ENCODE measurements around the gene SAMM50.

DNA sequence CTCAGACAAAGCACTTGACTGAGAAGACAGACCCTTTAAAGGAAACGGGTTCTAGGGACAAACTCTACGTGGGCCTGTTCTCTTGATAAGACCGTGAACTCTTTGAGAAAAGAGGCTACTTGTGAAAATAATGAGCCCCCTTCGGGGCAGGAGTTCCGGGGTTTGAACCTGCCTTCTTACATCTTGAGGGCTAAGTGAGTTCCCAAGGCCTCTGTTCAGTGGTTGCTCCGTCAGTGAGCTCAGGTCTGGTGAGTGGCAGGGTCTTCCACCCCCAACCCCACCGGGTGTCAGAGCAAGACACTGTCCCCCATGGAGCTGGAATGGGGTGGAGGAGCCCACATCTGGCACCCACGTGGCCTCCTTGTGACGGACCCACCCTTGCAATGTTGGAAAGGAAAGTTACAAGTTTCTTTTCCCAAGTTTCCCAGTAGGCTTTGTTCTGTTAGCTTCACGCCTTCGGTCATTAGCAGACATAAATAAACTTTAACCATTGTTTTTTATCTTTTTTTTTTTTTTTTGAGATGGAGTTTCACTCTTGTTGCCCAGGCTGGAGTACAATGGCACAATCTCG, 6.3 kb upstream of the SAMM50 start:
- TF ChIP-seq, protein P1, sequence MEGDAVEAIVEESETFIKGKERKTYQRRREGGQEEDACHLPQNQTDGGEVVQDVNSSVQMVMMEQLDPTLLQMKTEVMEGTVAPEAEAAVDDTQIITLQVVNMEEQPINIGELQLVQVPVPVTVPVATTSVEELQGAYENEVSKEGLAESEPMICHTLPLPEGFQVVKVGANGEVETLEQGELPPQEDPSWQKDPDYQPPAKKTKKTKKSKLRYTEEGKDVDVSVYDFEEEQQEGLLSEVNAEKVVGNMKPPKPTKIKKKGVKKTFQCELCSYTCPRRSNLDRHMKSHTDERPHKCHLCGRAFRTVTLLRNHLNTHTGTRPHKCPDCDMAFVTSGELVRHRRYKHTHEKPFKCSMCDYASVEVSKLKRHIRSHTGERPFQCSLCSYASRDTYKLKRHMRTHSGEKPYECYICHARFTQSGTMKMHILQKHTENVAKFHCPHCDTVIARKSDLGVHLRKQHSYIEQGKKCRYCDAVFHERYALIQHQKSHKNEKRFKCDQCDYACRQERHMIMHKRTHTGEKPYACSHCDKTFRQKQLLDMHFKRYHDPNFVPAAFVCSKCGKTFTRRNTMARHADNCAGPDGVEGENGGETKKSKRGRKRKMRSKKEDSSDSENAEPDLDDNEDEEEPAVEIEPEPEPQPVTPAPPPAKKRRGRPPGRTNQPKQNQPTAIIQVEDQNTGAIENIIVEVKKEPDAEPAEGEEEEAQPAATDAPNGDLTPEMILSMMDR (conservative IDR thresholded peaks at IDR 0.05; ENCODE audit: low read depth in 2 of 2): no peak
- TF ChIP-seq POLR2AphosphoS5 (IDR thresholded peaks at IDR 0.05; ENCODE audit: low read depth): no peak
